T47D (cell line): ENCODE results near the gene FBXW11.
"Not testable (repeated sequence)": the region's sequence is repeated elsewhere in the genome, so short reads cannot be mapped to it uniquely, and the experiment has no call there.

Experiments
- DNase-seq, 2 experiments: peaks; one replicate each; pipeline versions ENCODE4 v3.0.0 to v3.0.0-alpha.2; 2011 to 2012; ENCODE audit warnings: low read depth in 1 of 2, low spot score in 1 of 2
- JUND ChIP-seq: IDR thresholded peaks from 2 replicates; pipeline ENCODE4 v1.6.1; 2012; ENCODE audit warnings: low read depth
- in situ Hi-C: cut with HindIII; loops from 2 replicates; pipeline ENCODE4 v1.10.0; 2016; ENCODE audit warnings: low sequenced_read_pairs, low pct_unique_long_range_greater_than_20kb

FBXW11 gene

DNA sequence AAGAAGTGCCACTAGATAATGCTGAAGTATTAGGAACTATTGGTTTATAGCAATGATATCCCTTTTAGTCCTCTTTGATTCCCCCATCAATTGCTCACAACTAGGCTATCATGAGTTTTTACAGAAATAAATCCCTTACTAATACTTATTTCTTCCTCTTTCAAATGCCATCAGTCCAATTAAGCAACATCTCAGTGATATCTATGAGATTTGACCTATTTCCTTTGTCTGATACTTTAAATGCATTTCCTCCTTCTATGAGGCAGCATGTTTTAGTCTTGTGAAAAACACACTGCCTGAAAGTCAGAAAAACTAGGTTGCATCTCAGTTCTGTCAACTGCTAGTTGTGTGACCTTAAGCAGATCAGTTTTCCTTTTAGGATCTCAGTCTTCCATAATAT, 101.6 kb downstream of the FBXW11 start:
- DNase-seq = no peak
- no peak for TF ChIP-seq JUND
- in situ Hi-C loops = no loop called here

- in situ Hi-C loops = no loop called here
- no peak for TF ChIP-seq JUND
- DNase-seq = no peak
Observed at GRCh38 chr5:171901764-171902163, 104.7 kb downstream of the FBXW11 start.

DNA sequence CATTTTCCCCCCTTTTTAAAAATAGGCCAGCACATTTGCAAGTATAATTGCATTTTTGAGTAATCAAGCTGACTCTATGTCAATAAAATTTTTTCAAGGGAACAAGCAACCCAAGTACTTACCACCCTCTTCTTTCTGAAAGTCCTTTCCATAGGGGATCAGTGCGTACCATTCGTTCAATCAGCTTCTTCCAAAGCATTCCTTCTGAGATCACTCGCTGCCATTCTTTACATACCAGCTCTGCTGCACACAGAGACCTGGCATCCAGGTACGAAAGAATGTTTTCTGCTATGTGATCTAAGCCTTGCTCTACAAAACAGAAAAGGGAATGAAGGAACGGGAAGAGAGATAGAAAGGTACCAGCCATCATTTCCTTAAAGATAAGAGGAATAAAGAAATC, 106.6 kb downstream of the FBXW11 start:
- in situ Hi-C loops = no loop called here
- no peak for DNase-seq
- TF ChIP-seq JUND = no peak

DNA sequence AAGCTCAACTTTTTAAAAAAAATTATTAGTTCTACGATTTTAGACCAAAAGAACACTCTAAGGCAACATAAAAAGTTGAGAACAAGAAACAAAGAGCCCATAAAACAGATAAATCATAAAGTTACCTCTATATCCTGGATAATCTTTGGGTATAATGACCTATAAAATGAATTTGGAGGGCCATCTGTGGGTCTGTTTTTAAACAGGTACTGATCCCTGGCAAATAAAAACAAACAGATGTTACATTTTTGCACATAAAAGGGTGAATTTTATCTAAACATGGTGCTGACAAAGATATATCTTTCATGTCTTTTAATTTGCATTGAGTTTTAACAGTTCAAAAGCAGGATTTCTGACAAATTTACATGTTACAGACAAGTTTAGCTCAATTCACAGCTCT, 107.6 kb downstream of the FBXW11 start:
- in situ Hi-C loops = no loop called here
- no peak for TF ChIP-seq JUND
- DNase-seq = no peak

DNA sequence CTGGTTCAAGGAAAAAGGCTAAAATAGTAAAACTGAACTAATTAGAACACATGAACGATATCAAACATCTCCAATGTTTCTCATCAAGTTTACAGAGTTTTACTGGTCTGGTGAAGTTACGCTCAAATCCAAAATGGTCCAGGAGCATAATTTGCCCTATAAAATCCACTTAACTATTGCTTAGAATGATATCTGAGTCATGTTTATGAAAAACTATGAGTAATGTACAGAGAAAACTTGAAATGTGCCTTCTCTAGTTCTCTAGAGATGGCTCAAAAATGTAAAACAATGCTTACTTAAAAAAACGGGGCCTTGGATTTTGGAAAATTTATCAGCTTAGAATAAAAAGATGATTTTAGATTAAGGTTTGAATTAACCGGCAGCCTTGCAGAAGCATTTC, 108.1 kb downstream of the FBXW11 start:
- no peak for DNase-seq
- in situ Hi-C loops = no loop called here
- no peak for TF ChIP-seq JUND

- no peak for DNase-seq
- TF ChIP-seq JUND = no peak
- in situ Hi-C loops = no loop called here
Observed at GRCh38 chr5:171897231-171897630, 109.2 kb downstream of the FBXW11 start.

- no peak for TF ChIP-seq JUND
- DNase-seq = no peak
- in situ Hi-C loops = no loop called here
Observed at GRCh38 chr5:171895081-171895480, 111.4 kb downstream of the FBXW11 start.

- no peak for DNase-seq
- in situ Hi-C loops = no loop called here
- no peak for TF ChIP-seq JUND
Observed at GRCh38 chr5:171893290-171893886, 113.0 kb downstream of the FBXW11 start.

DNA sequence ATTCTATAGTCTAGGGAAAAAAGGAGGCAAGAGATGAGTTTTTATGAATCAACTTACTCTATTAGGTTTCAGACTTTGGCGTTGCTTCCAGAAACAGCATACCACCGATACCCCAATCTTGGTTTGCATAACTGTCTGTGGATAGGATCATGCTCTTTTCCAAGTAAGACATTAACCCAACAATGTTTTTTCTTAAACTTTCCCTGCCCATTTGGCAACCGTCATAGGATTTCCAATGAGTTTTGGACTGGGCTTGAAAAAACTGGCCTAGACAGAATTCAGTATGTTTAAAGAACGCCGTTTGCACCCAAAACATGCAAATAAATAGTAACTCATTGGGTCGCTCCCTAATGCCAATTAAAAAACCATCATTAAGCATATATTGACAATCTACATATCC, 114.8 kb downstream of the FBXW11 start:
- TF ChIP-seq JUND = no peak
- DNase-seq = no peak
- in situ Hi-C loops = no loop called here

DNA sequence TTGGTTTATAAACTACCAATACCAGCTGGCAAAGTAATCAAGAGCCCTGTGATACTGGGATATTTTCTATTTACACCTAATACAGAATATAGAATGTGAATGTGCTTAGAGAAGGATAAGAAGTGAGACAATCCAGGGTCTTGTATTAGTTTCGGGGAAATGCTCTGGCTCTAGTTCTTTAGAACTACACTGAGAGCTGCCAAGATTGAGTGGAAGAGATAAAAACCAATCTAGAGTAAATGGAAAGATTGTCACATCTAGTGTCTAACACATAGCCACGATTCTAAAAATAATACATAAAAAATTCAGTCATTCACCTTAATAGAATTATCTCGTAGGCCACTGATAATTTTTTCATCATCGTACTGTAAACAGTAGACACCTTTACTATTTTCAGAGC, 115.3 kb downstream of the FBXW11 start:
- DNase-seq = no peak
- TF ChIP-seq JUND = no peak
- in situ Hi-C loops = no loop called here

DNA sequence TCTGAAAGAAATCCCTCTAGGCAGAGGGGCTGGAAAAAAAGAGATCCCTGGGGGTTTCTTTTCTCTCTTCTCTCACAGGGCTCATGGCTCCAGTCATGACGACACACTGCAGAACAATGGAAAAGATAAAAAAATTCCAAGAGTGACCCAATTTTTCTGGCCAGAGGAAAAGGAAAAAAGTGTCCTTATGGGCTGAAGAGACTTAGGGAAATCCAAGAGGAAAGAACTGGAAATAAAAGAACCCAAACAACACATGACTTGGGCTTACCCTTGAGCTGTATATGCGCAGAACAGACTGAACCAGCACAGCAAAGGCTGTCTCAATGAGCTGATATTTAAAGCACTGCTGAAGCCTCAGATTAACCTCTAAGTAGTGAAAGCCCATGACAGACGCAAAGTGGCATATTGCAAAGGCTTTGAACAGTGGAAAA, 118.4 kb downstream of the FBXW11 start:
- in situ Hi-C loops = no loop called here

GRCh38 chr5:171886037-171886436, 120.4 kb downstream of the FBXW11 start:
- in situ Hi-C loops, DNase-seq: not testable (repeated sequence)

More for the DNA sequence above, 118.4 kb downstream of the FBXW11 start:
- DNase-seq = no peak
- no peak for TF ChIP-seq JUND

GRCh38 chr5:171882118-171882517, 124.3 kb downstream of the FBXW11 start:
- no peak for TF ChIP-seq JUND
- in situ Hi-C loops = no loop called here

DNA sequence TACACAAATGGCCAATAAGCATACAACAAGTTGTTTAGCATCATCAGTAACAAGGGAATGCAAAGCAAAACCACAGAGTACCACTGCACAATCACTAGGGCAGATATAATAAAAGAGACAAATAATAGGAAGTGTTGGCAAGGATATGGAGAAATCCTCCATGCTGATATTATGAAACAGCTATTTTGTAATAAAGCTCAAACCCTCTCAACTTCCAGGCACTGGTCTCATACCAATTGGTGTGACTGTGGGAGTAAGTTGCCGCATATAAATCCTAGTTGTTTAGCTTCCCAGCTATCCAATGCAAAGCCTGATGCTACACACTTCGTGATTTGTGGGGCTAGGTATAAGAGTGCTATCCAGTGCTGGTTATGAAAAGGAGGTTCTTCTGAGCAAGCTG, 132.2 kb downstream of the FBXW11 start:
- TF ChIP-seq JUND = no peak
- no peak for DNase-seq
- in situ Hi-C loops = no loop called here

More at GRCh38 chr5:171882118-171882517, 124.3 kb downstream of the FBXW11 start:
- no peak for DNase-seq
